HG03095 (cell line): ENCODE results near the gene HOXC5.
"Not testable (repeated sequence)": the region's sequence is repeated elsewhere in the genome, so short reads cannot be mapped to it uniquely, and the experiment has no call there.

Source experiments
- ATAC-seq: cut with Tn5 transposase; IDR thresholded peaks from one replicate; pipeline ENCODE4 v1.9.1; 2021; ENCODE audit warnings: moderate library complexity; ENCODE audit not compliant: unreplicated experiment

HOXC5 gene

GRCh38 chr12:54060174-54060974 is 27.5 kb downstream of the HOXC5 start:
- ATAC-seq = no peak

DNA sequence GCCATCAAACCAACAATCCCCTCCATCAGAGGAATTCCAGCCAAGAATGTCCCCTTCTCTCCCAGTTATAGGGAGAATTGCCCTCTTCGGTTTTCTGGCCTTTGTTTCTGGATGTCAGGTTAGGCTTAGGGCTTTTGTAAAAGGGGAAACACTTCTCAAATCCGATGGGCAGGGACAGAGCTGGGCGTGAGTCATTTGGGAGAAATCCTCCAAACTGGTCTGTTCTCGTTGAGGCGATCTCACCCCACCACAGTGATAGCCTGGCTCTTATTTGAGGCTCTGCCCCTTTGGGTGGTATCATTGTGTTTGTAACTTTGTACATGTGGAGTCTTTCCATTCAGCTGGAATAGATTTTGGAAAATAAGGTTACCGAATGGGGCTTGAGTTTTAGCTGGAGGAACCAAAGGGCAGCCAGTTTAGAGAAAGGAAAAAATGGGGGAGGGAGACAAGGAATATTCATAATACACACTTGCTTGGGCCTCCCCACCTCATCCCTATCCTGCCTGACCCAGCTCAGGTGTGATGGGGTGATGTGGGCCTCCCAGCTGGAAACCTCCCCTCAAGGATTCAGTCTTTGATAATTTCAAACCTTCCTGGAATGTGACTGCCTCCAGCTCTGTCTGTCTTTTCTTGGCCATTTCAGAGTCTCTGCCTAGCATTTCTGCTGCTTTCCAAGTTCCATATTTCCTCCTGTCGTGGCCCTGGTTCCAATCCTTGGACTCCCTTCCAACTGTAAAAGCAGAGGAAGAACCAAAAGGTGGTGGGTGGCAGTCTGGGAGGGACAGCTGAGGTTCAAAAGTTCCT is 28.3 kb downstream of the HOXC5 start:
- no peak for ATAC-seq

DNA sequence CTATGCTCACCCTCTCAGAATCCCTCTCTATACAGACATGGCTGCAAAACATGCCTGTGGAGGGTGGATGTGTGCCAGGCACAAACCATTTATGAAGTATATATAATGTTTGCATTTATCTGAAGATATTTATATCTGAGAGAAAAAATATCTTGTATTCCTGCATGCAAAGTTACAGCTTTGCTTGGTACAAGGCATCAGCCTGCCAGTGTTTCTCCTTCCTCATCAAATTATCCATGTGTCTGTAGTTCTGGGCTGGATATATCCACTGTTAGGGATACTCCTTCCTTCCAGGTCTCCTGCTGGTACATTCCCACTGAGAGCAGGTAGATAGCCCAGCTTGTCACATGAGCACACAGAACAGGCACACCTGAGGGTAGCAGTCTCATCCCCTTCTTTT is 32.8 kb downstream of the HOXC5 start:
- ATAC-seq = no peak

DNA sequence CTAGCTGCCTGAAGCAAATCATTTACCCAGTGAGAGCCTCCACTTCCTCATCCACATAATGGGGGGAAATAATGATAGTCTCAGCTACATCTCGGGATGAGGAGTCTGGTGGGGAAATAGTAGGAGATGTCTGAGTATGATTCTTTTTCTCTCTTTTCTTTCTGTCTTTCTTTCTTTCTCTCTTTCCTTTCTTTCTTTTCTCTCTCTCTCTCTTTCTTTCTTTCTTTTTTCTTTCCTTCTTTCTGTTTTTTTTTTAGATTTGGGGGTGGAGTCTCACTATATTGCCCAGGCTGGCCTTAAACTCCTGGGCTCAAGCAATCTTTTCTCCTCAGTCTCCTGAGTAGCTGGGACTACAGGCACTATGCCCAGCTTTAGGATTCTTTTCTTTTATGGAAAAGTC is 33.6 kb downstream of the HOXC5 start:
- no peak for ATAC-seq

DNA sequence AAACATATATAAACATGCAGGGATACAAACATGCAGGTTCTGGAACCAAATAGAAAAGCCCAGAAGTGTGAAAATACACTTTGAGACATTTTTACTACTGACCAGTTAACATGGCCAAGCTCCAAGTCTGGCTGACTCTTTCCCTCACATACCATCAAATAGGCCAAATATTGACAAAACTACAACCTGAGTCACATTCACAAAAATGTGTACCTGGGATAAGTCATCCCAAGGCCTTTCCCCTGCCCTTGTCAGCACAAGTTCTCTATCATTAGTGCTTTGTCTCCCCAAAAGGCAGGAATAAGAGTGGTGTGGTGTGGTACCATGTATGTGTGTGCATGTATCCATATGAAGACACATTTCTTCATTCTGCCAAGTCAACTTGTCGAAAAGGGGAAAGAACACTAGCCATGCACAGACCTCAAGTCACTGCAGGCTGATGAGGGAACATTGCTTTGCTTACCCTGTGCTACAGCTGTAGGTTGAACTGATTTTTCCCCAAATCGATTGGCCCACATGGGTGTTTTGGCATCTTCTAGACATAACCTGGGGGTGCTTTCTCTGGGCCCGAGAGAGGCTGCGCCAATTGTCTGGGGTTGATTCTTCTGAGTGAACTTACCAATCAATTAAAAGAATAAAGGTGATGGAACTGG is 35.7 kb downstream of the HOXC5 start:
- ATAC-seq = no peak

DNA sequence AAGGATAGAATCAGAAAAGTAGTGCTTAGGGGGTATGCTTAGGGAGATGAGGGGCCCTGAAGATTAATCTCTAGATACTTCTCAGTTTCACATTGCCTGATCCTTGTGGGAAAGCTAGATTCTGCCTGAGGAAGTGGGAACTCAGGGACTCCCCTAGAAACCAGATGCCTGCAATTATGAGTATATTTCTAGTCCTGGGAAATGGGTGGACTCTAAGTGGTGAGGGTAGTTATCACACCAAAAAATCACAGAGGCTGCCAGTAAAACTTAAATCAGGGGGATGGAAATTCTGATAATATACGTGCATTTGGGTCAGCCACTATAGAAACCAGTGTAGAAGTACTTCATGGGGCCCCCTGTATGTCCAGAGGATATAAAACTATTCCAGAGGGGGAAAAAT is 39.1 kb downstream of the HOXC5 start:
- no peak for ATAC-seq

DNA sequence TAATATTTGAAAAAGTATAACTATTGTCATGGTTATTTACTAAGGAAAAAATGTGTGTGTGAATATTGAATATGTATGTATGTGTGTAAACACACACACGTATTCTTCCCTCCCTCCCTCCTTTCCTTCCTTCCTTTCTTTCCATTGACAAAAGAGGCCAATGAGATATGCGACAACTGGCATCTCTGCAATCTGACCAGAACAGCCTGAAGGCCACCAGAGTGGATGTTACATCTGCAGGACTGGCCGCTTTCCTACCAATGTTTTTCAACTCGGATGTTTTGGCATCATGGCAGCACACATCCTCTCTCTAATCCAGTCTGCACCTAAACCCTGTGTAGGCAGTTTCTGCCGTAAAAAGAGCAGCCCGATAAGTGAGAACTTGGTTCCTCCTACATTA is 41.5 kb downstream of the HOXC5 start:
- ATAC-seq = no peak

DNA sequence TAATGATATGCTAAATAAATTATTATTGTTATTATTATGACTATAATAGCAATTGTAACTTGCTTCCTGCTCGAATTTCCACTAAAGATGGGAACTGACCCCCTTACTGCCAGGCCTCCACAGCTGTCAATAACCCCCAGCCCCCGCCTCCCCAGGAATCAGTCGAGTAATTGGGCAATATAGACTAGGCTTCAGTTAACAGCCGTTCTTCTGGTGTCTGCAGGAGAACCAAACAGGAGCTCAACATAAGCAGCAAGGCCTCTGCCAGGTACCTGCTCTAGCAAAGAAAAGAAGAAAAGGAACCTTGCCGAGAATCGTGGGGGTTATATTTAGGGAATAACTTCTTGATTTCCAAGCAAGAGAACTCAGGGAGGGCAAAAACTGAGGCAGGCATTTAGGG is 42.6 kb downstream of the HOXC5 start:
- ATAC-seq = no peak

DNA sequence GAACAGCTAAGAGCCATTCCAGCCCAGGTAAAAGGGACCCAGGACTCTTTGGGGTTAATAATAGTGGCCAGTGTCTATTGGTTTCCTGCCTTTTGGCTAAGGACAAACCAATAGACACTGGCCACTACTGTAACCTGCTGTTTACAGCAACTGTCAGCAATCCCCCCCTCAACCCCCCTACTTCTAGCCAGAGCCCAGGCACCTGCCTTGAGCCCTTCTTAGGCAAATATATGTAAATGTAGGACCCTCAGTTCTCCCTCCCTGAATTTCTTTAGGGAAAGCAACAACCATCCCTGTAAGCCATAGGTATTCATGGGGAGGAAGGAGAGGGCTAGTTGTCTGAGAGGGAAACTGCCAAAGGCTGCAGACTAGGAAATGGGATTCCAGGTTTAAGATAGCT is 43.1 kb downstream of the HOXC5 start:
- no peak for ATAC-seq

DNA sequence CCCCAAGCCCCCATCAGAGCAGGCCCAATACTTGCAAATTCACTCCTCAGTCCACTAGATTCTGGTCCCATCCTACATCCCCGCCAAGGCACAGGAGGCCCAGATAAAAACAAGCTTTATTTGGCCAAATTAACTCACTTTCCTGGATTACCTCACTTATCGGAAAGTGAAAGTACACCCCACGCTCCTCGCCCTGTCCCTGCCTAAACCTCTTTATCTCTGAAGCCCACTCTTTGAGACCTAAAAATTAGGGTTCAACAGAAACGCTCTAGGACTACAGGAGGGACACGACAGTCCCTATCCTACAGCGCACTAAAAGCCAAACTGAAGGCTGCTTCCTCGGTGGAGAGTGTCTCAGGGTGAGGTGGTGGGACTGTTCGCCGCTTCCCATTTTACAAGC is 45.0 kb downstream of the HOXC5 start:
- ATAC-seq = not testable (repeated sequence)

DNA sequence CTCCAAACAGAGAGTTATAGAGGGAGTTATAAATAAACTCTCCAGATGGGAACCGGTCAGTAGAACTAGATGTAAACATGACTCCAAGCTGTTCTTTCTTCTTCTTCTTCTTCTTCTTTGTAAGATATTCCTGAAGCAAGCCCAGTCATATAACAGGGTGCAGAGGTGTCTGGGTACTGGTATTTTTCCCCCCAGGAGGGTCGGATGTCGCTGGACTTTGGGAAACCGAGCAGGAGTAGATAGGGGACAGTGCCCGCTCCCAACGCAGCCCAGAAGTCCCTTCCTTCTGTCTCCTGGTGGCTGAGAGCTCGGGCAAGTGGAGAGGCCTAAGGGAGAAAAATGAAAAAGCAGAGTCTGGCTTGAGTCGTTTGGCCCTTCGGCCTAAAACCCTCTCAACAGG is 46.3 kb downstream of the HOXC5 start:
- not testable (repeated sequence) for ATAC-seq

DNA sequence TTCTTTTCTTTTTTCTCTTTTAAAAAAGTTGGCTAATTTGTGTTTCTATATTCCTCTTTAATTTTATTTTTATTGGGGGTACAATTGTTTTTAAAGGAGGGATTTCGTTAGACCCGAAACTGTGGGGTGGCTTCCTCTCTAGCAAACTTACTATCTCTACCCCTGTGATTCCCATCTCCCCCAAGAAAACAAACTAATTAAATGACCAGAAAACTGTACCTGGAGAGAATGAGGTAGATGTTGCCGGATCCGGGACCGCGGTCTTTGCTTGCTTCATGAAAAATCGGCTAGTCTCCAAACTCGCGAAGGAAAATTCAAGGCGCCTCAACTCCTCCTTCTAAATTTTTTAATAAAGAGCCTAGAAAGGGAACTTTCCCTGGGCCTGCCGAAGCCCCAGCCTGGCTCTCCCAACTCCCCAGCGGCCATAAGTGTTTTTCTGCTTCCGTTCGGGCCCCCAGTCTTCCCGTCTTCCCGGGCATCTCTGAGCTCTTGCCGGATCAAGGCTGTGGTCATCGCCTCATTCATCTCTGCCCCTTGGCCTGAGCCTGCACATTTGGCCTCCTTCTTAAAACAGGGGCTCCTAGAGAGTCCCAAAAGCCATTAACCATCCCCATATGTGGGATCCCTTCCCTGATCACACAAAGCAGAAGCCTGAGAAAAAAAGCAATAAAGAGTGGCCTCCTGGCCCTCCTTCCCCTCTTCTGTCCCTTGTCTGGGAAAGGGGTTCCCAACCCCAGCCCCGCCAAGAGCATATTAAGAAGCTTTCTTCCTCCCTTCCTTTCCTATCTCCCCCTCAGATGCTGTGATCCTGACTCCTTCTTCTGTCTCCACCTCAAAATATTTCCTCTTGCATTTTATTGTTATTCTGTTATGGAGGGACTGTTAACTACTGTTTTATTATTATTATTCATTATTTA is 47.4 kb downstream of the HOXC5 start:
- ATAC-seq = not testable (repeated sequence)

DNA sequence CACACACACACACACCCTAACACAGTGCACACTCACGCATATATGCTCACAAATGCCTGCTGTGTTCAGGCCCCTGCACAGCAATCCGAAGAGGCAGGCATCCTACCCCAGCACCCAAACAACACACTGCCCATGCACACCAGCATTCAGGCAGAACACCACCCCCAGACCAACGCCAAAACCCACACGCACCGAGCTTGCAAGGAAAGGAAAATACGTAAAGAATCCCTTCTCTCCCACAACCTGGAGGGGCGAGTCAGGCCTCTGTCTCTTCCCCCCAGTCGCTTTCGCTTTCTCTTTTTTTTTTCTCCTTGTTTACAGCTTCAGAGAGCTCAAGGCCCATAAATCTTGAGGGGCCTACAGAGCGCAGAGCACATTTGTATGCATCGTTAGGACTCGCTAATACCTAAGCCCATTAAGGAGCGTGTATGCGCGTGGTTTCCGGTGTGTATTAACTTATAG is 48.2 kb downstream of the HOXC5 start:
- not testable (repeated sequence) for ATAC-seq

GRCh38 chr12:54081581-54082396 is 48.9 kb downstream of the HOXC5 start:
- ATAC-seq = not testable (repeated sequence)

- ATAC-seq = no peak
Observed at GRCh38 chr12:54082397-54082892, 49.6 kb downstream of the HOXC5 start.
